ENCODE results near the gene AZIN2.
A peak's percentile ranks its signal among the peaks of the same experiment; 100 is the strongest.

The AZIN2 gene

DNA sequence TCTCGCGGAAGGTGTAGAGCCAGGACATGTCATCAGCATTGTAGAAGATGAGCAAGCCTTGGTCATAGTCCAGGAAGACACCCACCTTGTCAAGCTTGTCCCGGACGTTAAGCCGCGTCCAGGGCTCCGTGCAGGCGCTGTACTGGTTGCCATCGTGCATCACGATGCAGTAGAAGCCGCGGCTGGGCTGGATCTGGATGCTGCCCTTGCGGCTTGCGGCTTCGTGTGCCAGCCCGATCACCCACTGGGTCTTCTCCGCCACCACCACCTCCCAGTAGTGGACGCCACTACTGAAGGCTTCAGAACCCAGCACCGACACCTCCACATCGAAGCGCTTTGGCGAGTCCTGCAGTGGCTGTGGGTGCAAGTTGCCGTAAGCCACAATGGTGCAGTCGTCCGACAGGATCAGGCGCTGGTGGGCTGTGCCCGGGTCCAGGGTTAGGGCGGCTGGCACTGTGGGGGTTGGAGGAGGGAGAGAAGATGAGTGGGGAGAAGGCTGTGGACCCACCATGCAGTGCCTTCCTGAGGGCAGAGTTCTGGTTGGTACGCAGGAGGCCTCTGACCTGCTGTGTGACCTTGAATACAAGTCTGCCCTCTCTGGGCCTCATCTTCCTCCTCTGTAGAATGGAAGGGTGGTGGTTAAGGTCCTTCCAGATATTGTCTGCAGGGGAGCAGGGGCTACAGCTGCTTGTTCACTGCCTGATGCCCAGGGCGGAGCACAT is 66.5 kb downstream of the AZIN2 start:
- Histone ChIP-seq H3K27me3 (ENCODE audit: insufficient read depth, low read length) (no peaks in the 10 kb centered on the region), H3K36me3 (ENCODE audit: insufficient read depth, low read length) (peaks cover 6% of the 10 kb centered on the region), H3K4me1 (ENCODE audit: insufficient read depth, low read length) (peaks cover 9% of the 10 kb centered on the region), H3K4me3 (ENCODE audit: low read length) (no peak overlapping the region), H3K9ac (ENCODE audit: low read depth, low read length) (no peak overlapping the region), H3K27ac (ENCODE audit: low read depth, low read length) (no peak overlapping the region), H3K9me3 (ENCODE audit: insufficient read depth, low read depth, low read length) (no peaks in the 10 kb centered on the region)
- WGBS, result 97% methylated on average over 30 of the region's 30 CpGs

DNA sequence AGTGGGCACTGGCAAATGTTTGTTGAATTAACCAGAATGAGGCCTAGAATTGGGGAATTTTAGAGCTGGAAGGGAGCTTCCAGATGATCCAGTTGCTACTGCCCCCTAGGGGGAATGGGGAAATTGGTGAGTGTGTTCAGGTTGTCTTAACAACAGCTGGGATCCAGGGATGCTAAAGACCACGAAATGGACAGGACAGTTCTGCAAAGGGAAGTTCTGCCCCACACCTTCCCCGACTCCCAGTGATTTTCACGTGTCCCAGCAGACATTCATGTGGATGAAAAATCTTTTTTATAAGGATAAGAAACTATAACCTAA is 67.0 kb downstream of the AZIN2 start:
- Histone ChIP-seq H3K27ac (ENCODE audit: low read depth, low read length) (no peak overlapping the region), H3K4me1 (ENCODE audit: insufficient read depth, low read length) (peaks cover 9% of the 10 kb centered on the region), H3K36me3 (ENCODE audit: insufficient read depth, low read length) (peaks cover 6% of the 10 kb centered on the region), H3K9me3 (ENCODE audit: insufficient read depth, low read depth, low read length) (no peaks in the 10 kb centered on the region), H3K4me3 (ENCODE audit: low read length) (no peak overlapping the region), H3K9ac (ENCODE audit: low read depth, low read length) (no peak overlapping the region), H3K27me3 (ENCODE audit: insufficient read depth, low read length) (no peaks in the 10 kb centered on the region)
- 83% methylated on average over 2 of the region's 3 CpGs for WGBS

DNA sequence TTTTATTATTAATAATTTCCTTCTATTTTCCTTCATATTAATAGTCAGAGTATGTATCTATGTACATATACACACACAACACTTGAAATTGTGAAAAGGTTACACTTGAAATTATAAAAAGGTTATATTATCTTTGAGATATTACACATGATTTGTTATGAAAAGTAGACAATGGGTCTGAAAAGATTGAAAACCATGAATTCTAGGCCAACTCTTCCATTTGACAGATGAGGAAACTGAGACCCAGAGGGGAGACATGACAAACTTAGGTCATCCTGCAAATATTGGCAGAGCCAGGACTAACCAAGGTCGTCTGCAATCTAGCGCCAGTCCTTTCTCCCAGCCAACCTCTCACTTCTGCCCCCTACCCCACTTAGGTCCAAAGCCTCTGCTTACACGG is 67.7 kb downstream of the AZIN2 start:
- peaks cover 6% of the 10 kb centered on the region for H3K36me3 ChIP-seq (ENCODE audit: insufficient read depth, low read length)
- no peak overlapping the region for H3K27ac ChIP-seq (ENCODE audit: low read depth, low read length)
- no peak overlapping the region for H3K4me3 ChIP-seq (ENCODE audit: low read length)
- 86% methylated on average over 3 of the region's 3 CpGs for WGBS
- no peak overlapping the region for H3K9ac ChIP-seq (ENCODE audit: low read depth, low read length)
- peaks cover 14% of the 10 kb centered on the region for H3K4me1 ChIP-seq (ENCODE audit: insufficient read depth, low read length)
- no peaks in the 10 kb centered on the region for H3K9me3 ChIP-seq (ENCODE audit: insufficient read depth, low read depth, low read length)
- H3K27me3 ChIP-seq (ENCODE audit: insufficient read depth, low read length), result no peaks in the 10 kb centered on the region

DNA sequence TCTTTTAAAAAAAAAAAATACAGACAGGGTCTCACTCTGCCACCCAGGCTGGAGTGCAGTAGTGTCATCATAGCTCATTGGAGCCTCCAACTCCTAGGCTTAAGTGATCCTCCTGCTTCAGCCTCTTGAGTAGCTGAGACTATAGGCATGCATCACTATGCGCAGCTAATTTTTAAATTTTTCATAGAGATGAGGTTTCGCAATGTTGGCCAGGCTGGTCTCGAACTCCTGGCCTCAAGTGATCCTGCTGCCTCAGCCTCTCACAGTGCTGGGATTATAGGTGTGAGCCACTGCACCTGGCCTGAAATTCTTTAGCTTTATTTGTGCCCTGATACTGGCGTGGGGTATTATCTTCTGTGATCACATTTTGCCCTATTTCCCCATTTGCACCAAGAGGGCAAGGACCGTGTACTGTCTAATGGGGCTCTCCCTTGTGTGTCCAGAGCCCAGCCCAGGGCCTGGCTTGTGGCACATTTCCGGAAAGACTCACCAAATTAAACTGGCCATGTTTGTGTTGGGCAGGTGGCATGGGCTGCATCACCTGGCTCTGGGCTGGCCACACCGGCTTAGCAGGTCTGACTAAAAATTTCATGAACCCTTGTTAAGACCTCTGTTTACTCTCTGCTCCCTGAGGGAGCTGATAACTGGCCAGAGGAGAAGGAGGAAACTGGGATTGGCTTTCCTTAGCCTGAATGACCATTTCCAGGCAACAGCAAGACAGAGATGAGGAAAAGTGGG is 68.7 kb downstream of the AZIN2 start:
- no peaks in the 10 kb centered on the region for H3K9me3 ChIP-seq (ENCODE audit: insufficient read depth, low read depth, low read length)
- H3K27me3 ChIP-seq (ENCODE audit: insufficient read depth, low read length), result no peaks in the 10 kb centered on the region
- peaks cover 19% of the 10 kb centered on the region for H3K4me1 ChIP-seq (ENCODE audit: insufficient read depth, low read length)
- H3K27ac ChIP-seq (ENCODE audit: low read depth, low read length), result no peak overlapping the region
- no peak overlapping the region for H3K4me3 ChIP-seq (ENCODE audit: low read length)
- 95% methylated on average over 7 of the region's 7 CpGs for WGBS
- H3K9ac ChIP-seq (ENCODE audit: low read depth, low read length), result no peak overlapping the region
- H3K36me3 ChIP-seq (ENCODE audit: insufficient read depth, low read length), result peaks cover 6% of the 10 kb centered on the region

DNA sequence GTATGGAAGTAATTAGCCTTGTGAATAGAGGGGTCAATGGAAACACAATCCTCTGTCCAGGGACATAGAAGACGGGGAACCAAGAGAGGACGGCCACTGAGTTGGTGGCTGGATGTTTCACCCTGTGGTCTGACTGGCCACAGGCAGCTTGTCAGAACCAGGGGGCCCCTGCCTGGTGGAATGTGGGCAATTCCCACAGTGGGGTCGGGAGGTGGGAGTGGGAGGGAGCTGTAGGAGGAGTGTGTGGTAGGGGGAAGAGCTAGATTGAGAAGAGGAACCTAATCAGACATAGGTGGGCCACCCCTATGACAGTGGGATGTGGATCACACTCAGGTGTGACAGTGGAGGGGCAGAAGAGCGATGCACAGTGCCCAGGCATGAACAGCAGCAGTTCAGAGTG is 69.6 kb downstream of the AZIN2 start:
- Histone ChIP-seq H3K27me3 (ENCODE audit: insufficient read depth, low read length) (no peaks in the 10 kb centered on the region), H3K4me1 (ENCODE audit: insufficient read depth, low read length) (peaks cover 19% of the 10 kb centered on the region), H3K9ac (ENCODE audit: low read depth, low read length) (no peak overlapping the region), H3K36me3 (ENCODE audit: insufficient read depth, low read length) (peaks cover 6% of the 10 kb centered on the region), H3K9me3 (ENCODE audit: insufficient read depth, low read depth, low read length) (no peaks in the 10 kb centered on the region), H3K4me3 (ENCODE audit: low read length) (no peak overlapping the region), H3K27ac (ENCODE audit: low read depth, low read length) (no peak overlapping the region)
- WGBS, result 80% methylated on average over 4 of the region's 4 CpGs

DNA sequence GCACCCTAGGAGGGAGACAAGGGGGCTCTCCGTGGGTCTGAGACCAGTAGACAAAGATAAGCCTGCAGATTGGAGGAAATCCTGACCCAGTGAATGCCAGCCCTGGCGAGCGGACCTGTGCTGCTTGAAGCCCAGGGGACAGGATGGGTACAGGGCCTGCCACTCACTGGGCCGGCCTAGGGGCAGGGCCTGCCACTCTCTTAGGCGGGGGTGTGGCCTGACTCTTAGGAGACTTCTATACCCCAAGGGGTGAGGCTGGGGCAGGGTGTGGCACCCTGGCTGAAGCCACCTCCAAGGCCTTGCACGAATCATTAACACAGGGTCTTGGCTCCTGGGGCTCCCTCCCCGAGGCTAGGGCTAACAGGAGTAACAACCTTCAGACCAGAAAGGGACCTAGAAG is 70.2 kb downstream of the AZIN2 start:
- peaks cover 6% of the 10 kb centered on the region for H3K36me3 ChIP-seq (ENCODE audit: insufficient read depth, low read length)
- H3K27ac ChIP-seq (ENCODE audit: low read depth, low read length), result peak overlapping the region; percentile 44; the same call in 1 of the 2 replicates
- H3K9ac ChIP-seq (ENCODE audit: low read depth, low read length), result no peak overlapping the region
- peaks cover 19% of the 10 kb centered on the region for H3K4me1 ChIP-seq (ENCODE audit: insufficient read depth, low read length)
- H3K27me3 ChIP-seq (ENCODE audit: insufficient read depth, low read length), result no peaks in the 10 kb centered on the region
- H3K4me3 ChIP-seq (ENCODE audit: low read length), result no peak overlapping the region
- WGBS, result 79% methylated on average over 7 of the region's 7 CpGs
- H3K9me3 ChIP-seq (ENCODE audit: insufficient read depth, low read depth, low read length), result no peaks in the 10 kb centered on the region

DNA sequence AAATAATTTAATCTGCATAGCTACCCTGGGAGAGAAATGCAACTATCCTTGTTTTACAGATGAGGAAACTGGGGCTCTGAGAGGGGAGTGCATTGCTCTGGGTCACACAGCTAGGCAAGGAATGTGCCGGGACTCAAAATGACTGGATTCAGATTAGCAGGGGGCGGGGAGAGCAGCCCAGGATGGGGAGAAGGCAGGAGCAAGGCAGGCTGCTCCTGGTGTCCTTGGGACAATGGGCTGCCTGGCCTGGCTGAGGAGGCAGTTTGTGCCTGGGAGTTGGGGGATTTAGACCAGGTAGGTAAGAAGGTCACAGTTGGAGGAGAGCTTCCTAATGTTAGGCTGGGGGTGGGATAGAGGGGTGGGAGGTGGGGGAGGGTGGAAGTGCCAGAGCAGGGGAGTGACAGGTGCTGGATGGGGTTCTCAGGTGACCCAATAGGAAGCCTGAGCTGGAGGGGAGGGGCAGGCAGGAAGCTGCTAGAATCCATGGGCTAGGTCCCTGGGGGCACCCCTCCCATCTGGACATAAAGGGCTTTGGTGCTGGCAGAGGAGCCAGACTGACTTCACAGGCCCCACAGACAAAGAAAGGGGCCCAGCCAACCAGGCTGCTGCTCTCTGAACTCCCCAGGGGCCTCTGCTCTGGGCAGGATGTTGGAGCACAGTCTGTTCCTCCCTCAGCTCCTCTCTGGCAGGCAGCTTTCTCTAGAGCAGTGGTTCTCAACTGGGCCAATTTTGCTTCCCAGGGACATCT is 71.9 kb downstream of the AZIN2 start:
- no peak overlapping the region for H3K4me3 ChIP-seq (ENCODE audit: low read length)
- H3K9ac ChIP-seq (ENCODE audit: low read depth, low read length), result peak overlapping the region; percentile 37; the same call in 1 of the 2 replicates
- H3K4me1 ChIP-seq (ENCODE audit: insufficient read depth, low read length), result peaks cover 19% of the 10 kb centered on the region
- H3K27me3 ChIP-seq (ENCODE audit: insufficient read depth, low read length), result no peaks in the 10 kb centered on the region
- H3K9me3 ChIP-seq (ENCODE audit: insufficient read depth, low read depth, low read length), result no peaks in the 10 kb centered on the region
- H3K36me3 ChIP-seq (ENCODE audit: insufficient read depth, low read length), result peaks cover under 1% of the 10 kb centered on the region; the same call in 1 of the 2 replicates
- WGBS, result 17% methylated on average over 2 of the region's 2 CpGs
- H3K27ac ChIP-seq (ENCODE audit: low read depth, low read length), result peak overlapping the region; percentile 72

DNA sequence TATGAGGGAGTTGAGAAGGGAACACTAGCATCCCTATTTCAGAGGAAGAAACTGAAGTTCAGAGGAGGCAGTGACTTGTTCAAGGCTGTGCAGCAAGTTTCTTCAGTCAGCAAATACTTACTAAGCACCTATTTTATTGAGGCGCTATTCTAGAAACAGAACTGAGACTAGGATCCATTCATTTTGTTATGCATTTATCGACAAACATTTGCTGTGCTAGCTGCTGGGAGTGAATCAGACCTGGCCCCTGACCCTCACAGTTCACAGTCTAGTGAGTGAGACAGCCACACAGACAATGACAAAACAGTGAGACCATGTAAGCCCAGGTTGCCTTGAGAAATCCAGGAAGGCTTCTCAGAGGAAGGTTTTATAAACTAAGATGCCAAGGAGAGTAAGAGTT is 72.7 kb downstream of the AZIN2 start:
- no peaks in the 10 kb centered on the region for H3K27me3 ChIP-seq (ENCODE audit: insufficient read depth, low read length)
- H3K27ac ChIP-seq (ENCODE audit: low read depth, low read length), result peak overlapping the region; percentile 72
- 99% methylated on average over 2 of the region's 2 CpGs for WGBS

DNA sequence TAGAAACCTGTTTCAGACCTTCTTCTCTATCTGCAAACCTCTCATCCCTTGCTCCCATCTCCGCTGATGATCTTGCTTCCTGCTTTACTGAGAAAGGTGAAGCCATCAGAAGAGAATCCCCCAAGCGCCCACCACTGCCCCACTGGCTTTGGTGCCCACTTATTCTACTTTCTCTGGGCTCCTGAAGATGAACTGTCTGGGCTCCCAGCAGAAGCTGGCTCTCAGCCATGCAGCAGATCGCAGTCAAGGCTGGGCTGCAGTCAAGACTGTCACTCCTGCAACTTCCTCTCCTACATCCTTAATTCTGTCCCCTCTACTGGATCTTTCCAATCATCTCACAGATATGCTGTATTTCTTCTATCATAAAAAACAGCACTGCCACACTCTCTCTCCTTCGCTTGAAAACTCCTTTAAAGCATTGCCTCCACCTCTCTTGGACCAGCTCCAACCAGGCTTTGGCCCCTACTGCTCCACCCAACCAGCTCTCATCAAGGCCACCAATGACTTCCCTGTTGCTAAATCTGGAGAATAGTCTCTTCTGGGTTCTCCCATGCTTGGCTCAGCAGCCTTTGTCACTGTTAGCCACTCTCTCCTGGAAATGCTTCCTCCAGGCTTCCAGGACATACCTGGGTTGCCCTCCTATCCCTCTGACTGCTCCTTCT is 75.1 kb downstream of the AZIN2 start:
- no peak overlapping the region for H3K4me3 ChIP-seq (ENCODE audit: low read length)
- H3K27me3 ChIP-seq (ENCODE audit: insufficient read depth, low read length), result no peaks in the 10 kb centered on the region
- WGBS, result 93% methylated on average over 4 of the region's 4 CpGs
- H3K9me3 ChIP-seq (ENCODE audit: insufficient read depth, low read depth, low read length), result no peaks in the 10 kb centered on the region
- H3K36me3 ChIP-seq (ENCODE audit: insufficient read depth, low read length), result peaks cover 6% of the 10 kb centered on the region; the same call in 1 of the 2 replicates
- no peak overlapping the region for H3K27ac ChIP-seq (ENCODE audit: low read depth, low read length)
- no peak overlapping the region for H3K9ac ChIP-seq (ENCODE audit: low read depth, low read length)
- peaks cover 24% of the 10 kb centered on the region for H3K4me1 ChIP-seq (ENCODE audit: insufficient read depth, low read length)

More for the DNA sequence above, 72.7 kb downstream of the AZIN2 start:
- Histone ChIP-seq H3K9me3 (ENCODE audit: insufficient read depth, low read depth, low read length) (no peaks in the 10 kb centered on the region), H3K4me1 (ENCODE audit: insufficient read depth, low read length) (peaks cover 19% of the 10 kb centered on the region), H3K36me3 (ENCODE audit: insufficient read depth, low read length) (peaks cover 6% of the 10 kb centered on the region; the same call in 1 of the 2 replicates), H3K9ac (ENCODE audit: low read depth, low read length) (peak overlapping the region; percentile 37; the same call in 1 of the 2 replicates), H3K4me3 (ENCODE audit: low read length) (no peak overlapping the region)

DNA sequence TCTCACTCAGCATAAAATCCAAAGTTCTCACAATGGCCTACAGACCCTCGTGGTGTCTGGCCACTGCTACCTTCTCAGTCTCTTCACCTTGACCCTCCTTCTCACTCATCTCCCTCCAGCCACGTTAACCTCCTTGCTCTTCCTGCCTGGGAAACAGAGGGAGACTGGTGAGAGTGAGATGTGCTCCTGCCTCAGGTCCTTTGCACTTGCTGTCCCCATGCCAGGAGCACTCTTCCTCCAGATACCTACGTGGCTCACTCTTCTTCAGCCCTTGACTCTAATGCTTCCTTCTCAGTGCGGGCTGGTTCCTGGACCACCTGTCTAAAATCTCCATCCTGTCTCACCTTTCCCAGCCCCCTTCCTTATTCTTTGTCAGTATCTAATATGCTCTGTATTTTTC is 76.2 kb downstream of the AZIN2 start:
- Histone ChIP-seq H3K4me1 (ENCODE audit: insufficient read depth, low read length) (peaks cover 21% of the 10 kb centered on the region), H3K9me3 (ENCODE audit: insufficient read depth, low read depth, low read length) (no peaks in the 10 kb centered on the region), H3K9ac (ENCODE audit: low read depth, low read length) (no peak overlapping the region), H3K27me3 (ENCODE audit: insufficient read depth, low read length) (no peaks in the 10 kb centered on the region), H3K36me3 (ENCODE audit: insufficient read depth, low read length) (peaks cover 6% of the 10 kb centered on the region; the same call in 1 of the 2 replicates), H3K27ac (ENCODE audit: low read depth, low read length) (no peak overlapping the region), H3K4me3 (ENCODE audit: low read length) (no peak overlapping the region)
- WGBS, result 91% methylated on average over 4 of the region's 4 CpGs
